Uterus (tissue), 2 donors: Measurements from ENCODE around the gene CHRND.

Source experiments
- POLR2A ChIP-seq, 2 donors: fragments of 450-650 bp; IDR thresholded peaks; one replicate each; pipeline ENCODE4 v1.6.1; 2016; ENCODE audit warnings: antibody characterized with exemption in 2 of 2, mild to moderate bottlenecking in 1 of 2, moderate library complexity in 1 of 2
- TF ChIP-seq, protein P1 (sequence below), 4 experiments: fragments of 200-600 bp in 2 of 4; fragments of 450-650 bp in 2 of 4; sonication (generic) in 2 of 4; IDR thresholded peaks; one replicate each; pipeline ENCODE4 v1.5.1; 2016 to 2019; ENCODE audit warnings: antibody characterized with exemption in 4 of 4, mild to moderate bottlenecking in 2 of 4, moderate library complexity in 1 of 4

GRCh38 chr2:232519581-232520438, 6.2 kb upstream of the CHRND start, which contains the start of gene PRSS56:
- TF ChIP-seq POLR2A (IDR thresholded peaks at IDR 0.05), result no peak
- TF ChIP-seq, protein P1, sequence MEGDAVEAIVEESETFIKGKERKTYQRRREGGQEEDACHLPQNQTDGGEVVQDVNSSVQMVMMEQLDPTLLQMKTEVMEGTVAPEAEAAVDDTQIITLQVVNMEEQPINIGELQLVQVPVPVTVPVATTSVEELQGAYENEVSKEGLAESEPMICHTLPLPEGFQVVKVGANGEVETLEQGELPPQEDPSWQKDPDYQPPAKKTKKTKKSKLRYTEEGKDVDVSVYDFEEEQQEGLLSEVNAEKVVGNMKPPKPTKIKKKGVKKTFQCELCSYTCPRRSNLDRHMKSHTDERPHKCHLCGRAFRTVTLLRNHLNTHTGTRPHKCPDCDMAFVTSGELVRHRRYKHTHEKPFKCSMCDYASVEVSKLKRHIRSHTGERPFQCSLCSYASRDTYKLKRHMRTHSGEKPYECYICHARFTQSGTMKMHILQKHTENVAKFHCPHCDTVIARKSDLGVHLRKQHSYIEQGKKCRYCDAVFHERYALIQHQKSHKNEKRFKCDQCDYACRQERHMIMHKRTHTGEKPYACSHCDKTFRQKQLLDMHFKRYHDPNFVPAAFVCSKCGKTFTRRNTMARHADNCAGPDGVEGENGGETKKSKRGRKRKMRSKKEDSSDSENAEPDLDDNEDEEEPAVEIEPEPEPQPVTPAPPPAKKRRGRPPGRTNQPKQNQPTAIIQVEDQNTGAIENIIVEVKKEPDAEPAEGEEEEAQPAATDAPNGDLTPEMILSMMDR (IDR thresholded peaks at IDR 0.05), result no peak
